Raji (cell line): ENCODE results near the gene ADCY1.

Experiments used
- POLR2A ChIP-seq: IDR thresholded peaks from 2 replicates; pipeline ENCODE4 v1.6.1; 2011; ENCODE audit warnings: low read depth, low read length, control low read depth; ENCODE audit not compliant: insufficient read depth

ADCY1 gene

GRCh38 chr7:45597286-45597984, 23.3 kb downstream of the ADCY1 start:
- TF ChIP-seq POLR2A, result no peak

DNA sequence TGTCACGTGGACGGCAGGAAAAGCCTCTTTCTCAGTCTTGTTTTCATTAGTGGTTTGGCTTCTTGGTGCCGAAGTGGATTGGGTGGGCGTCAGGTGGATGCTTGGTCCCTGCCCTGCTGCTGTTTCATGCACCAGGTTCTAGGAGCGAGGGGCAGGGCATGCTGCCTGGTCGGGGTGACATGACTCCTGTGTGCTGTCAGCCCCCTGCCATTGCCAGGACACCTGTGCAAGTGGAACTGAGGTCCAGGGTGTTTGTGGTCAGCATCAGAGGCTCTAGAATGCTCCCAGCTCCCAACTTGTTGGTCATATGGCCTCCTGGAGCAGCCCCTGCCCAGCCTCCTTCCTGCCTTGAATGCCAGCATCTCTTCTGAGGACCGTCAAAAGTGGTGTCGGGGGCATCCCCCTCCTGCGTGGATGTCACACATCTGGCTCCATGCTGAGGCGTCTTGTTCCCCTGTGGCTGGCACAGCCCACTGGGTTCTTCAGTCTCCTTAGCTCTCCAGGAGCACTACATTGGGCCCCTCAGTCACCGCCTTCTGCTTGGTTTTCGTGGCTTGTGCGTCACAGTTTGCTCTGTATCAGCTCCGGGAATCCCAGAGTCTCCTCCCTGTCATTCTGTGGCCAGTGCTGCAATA, 24.8 kb downstream of the ADCY1 start:
- no peak for TF ChIP-seq POLR2A

GRCh38 chr7:45599851-45600706, 25.9 kb downstream of the ADCY1 start:
- TF ChIP-seq POLR2A, result no peak

DNA sequence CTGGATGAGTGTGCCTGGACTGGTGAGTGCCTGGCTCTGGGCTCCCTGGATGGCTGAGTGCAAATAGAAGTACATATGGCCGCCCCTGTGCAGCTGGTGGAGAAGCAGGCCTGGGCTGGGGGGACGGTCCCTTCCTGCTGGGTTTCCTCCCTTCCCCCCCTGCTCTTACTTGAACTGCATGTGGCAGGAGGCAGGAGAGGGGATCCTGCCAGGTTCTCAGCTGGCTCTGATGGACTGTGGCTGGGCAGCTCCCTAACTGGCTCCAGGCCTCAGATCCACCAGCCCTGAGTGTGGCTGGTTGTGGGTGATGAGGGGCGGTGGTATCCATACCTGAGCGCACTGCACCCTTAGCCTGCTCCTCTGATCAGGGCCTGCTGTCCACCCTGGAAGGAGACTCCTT, 26.9 kb downstream of the ADCY1 start:
- no peak for TF ChIP-seq POLR2A

DNA sequence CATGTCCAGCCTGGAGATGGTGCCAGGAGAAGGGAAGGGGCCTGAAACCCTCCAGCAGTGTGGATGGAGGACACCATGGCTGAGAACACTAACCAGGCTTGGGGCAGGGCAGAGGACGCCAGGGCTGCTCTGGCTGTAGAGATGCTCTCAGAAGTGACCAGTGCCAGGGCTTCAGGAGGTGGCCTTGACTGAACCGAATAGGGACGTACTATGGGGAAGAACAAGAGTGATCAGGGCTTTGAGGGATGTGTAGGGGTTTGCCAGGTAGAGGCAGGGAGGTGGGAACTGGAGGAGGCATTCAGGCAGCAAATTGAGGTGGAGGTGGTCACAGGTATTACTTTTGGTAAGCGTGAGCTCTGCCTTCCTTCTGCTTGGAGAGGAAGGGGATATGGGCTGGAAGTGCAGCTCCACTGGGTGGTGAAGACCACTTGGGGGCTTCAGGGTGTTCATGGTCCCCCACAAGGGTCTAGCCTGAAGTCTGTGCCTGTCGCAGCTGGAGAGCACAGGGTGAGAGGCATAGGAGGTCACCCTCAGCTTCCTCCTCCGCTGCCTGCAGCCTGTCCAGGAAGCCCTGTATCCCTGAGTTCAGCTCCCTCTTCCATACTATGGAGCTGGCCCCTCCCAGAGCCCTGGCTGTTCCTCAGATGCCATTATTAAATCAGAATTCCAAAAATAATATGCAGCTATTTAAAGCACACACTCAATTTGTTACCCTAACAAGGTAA, 27.8 kb downstream of the ADCY1 start:
- no peak for TF ChIP-seq POLR2A

DNA sequence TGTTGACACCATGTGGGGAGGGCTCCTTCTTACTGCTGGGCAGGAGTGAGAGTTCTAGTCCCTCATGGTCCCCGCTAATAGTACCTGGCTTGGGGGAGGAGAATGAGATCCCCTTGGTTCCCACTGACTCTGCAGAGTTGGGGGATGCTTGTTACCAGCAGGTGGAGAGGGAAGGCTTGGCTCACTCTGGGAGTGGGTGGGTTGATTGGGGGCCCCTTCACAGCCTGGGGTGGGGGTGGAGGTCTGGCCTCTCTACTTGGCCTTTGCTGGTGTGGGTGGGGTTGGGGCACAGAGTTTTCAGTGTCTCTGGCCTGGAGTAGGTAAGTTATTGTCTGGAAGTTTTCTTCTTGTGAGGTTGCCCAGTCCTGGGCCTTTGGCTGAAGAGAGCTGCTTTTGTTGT, 31.9 kb downstream of the ADCY1 start:
- no peak for TF ChIP-seq POLR2A

- TF ChIP-seq POLR2A, result no peak
Observed at GRCh38 chr7:45606931-45607330, 32.8 kb downstream of the ADCY1 start.

DNA sequence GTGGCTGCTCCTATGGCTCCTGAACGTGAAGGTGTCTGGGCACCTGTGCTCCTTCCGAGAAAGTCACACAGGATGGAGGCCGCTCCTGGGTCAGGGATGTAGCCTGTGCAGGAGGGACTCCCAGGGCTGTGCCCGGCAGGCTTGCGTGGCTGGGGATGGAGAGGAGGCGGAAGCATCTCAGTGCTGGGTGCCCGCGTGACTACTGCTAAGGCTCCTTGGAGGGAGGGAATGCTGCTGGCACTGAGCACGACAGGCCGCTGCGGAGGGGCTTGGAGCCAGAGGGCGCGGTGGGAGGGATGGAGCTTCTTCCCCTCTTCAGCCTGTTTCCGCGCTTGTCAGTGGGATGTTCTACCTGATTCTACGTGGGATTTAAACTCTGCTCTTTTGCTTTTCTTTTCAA, 35.0 kb downstream of the ADCY1 start:
- no peak for TF ChIP-seq POLR2A

DNA sequence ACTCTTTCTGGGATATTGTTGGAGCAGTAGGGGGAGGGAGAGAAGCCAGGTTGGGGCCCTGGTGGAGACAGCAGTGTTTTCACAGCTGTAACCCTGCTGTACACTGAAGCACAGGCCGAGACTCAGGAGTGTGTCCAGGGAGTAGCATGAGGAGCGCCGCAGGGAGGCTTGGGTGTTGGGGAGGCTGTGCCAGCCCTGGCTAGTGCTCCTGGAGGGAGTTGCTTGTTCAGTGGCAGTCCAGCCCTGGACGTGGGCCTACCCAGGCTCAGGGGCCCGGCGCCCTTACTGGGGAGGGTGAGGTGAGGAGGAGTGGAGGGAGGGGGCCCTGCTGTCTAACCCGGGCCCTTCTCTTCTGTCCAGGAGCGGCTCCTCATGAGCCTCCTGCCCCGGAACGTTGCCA, 35.9 kb downstream of the ADCY1 start:
- no peak for TF ChIP-seq POLR2A

- TF ChIP-seq POLR2A, result no peak
Observed at GRCh38 chr7:45610660-45611299, 36.6 kb downstream of the ADCY1 start.

GRCh38 chr7:45617166-45617565, 43.0 kb downstream of the ADCY1 start:
- TF ChIP-seq POLR2A, result no peak

DNA sequence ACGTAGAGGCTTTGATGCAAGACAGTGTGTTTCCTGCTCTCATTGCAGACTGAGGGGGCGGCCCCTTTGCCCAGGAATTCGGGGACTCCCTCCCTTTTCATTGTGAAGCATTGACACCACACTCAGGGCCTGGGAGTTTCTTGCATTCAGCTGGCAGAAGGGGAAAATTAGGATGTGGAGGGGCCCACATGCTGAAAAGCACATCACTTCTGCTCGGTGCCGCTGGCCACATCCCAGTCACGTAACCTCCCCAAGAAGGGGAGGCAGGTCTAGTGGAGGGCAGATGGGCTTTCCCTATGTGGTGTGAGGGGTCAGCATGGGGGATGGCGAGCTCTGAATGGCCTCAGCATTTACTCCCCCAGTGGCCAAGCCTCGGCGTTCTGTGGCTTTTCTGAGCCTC, 47.9 kb downstream of the ADCY1 start:
- TF ChIP-seq POLR2A, result no peak

DNA sequence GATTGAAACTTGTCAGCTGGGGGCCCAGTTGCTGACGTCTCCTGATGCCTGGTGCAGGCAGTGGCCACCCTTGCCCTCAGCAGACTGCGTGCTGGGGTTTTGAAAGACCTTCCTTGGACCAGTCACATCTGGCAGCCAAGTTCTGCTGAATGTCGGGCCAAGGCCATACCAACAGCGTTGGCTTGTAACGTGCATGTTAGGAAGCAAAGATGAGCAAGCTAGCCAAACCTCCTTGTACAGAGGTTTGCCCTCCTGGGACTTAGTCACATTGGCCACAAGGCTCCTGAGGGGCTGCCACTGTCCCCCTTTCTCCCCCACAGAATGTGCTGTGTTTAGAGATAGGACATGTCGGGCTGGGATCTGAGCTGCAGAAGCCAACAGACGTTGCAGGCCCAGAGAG, 49.0 kb downstream of the ADCY1 start:
- TF ChIP-seq POLR2A, result no peak

GRCh38 chr7:45623740-45624391, 49.7 kb downstream of the ADCY1 start:
- TF ChIP-seq POLR2A, result no peak
